Measurements from ENCODE around the gene CHMP4B. TPM values are rescaled to one million over a fixed set of nuclear protein-coding genes. Genes with fewer than 3 reads are reported as not detected.

CHMP4B gene
- total RNA-seq, 1 donor from 2014 or later, result 104 TPM

- no peaks in the 10 kb centered on the region for H3K27me3 ChIP-seq (ENCODE audit: low read depth)
- peaks cover 24% of the 10 kb centered on the region for H3K9me3 ChIP-seq (replicated peaks)
- no peak for DNase-seq
- no peaks in the 10 kb centered on the region for H3K36me3 ChIP-seq
- H3K4me3 ChIP-seq, result no peak overlapping the region
- H3K4me1 ChIP-seq, result no peaks in the 10 kb centered on the region
- no peak overlapping the region for H3K27ac ChIP-seq (replicated peaks)
- no peak for TF ChIP-seq CTCF (IDR thresholded peaks at IDR 0.05; ENCODE audit: borderline replicate concordance)
- intact Hi-C loops (cut with micrococcal nuclease), result no loop called here
These were observed 64.4 kb downstream of the CHMP4B start for GRCh38 chr20:33875534-33876026.

GRCh38 chr20:33878583-33878982 is 67.4 kb downstream of the CHMP4B start:
- Histone ChIP-seq H3K4me3 (no peak overlapping the region), H3K4me1 (no peaks in the 10 kb centered on the region), H3K27ac (replicated peaks) (no peak overlapping the region), H3K9me3 (replicated peaks) (peaks cover 24% of the 10 kb centered on the region), H3K36me3 (no peaks in the 10 kb centered on the region), H3K27me3 (ENCODE audit: low read depth) (peaks cover 8% of the 10 kb centered on the region)
- DNase-seq, result no peak
- intact Hi-C loops (cut with micrococcal nuclease), result no loop called here
- no peak for TF ChIP-seq CTCF (IDR thresholded peaks at IDR 0.05; ENCODE audit: borderline replicate concordance)

GRCh38 chr20:33880396-33880795 is 69.2 kb downstream of the CHMP4B start:
- intact Hi-C loops (cut with micrococcal nuclease), result no loop called here
- DNase-seq, result no peak
- Histone ChIP-seq H3K4me1 (no peaks in the 10 kb centered on the region), H3K4me3 (no peak overlapping the region), H3K9me3 (replicated peaks) (peaks cover 24% of the 10 kb centered on the region), H3K27me3 (ENCODE audit: low read depth) (peaks cover 8% of the 10 kb centered on the region), H3K36me3 (no peaks in the 10 kb centered on the region), H3K27ac (replicated peaks) (no peak overlapping the region)
- no peak for TF ChIP-seq CTCF (IDR thresholded peaks at IDR 0.05; ENCODE audit: borderline replicate concordance)

GRCh38 chr20:33881989-33882388 is 70.8 kb downstream of the CHMP4B start:
- no peak overlapping the region for H3K27ac ChIP-seq (replicated peaks)
- intact Hi-C loops (cut with micrococcal nuclease), result no loop called here
- no peaks in the 10 kb centered on the region for H3K4me1 ChIP-seq
- DNase-seq, result no peak
- peaks cover 24% of the 10 kb centered on the region for H3K9me3 ChIP-seq (replicated peaks)
- no peak overlapping the region for H3K4me3 ChIP-seq
- H3K27me3 ChIP-seq (ENCODE audit: low read depth), result peaks cover 8% of the 10 kb centered on the region
- H3K36me3 ChIP-seq, result no peaks in the 10 kb centered on the region
- no peak for TF ChIP-seq CTCF (IDR thresholded peaks at IDR 0.05; ENCODE audit: borderline replicate concordance)

GRCh38 chr20:33882481-33882880 is 71.3 kb downstream of the CHMP4B start:
- Histone ChIP-seq H3K36me3 (no peaks in the 10 kb centered on the region), H3K27ac (replicated peaks) (no peak overlapping the region), H3K4me3 (no peak overlapping the region), H3K9me3 (replicated peaks) (peaks cover 24% of the 10 kb centered on the region), H3K4me1 (no peaks in the 10 kb centered on the region), H3K27me3 (ENCODE audit: low read depth) (peaks cover 8% of the 10 kb centered on the region)
- DNase-seq, result no peak
- no peak for TF ChIP-seq CTCF (IDR thresholded peaks at IDR 0.05; ENCODE audit: borderline replicate concordance)
- intact Hi-C loops (cut with micrococcal nuclease), result no loop called here
